HG03066 (cell line): ENCODE results near the gene C1orf52.

Source experiments
- ATAC-seq: cut with Tn5 transposase; IDR thresholded peaks from one replicate; pipeline ENCODE4 v1.9.1; 2021; ENCODE audit warnings: low read depth; ENCODE audit not compliant: unreplicated experiment

Gene C1orf52

DNA sequence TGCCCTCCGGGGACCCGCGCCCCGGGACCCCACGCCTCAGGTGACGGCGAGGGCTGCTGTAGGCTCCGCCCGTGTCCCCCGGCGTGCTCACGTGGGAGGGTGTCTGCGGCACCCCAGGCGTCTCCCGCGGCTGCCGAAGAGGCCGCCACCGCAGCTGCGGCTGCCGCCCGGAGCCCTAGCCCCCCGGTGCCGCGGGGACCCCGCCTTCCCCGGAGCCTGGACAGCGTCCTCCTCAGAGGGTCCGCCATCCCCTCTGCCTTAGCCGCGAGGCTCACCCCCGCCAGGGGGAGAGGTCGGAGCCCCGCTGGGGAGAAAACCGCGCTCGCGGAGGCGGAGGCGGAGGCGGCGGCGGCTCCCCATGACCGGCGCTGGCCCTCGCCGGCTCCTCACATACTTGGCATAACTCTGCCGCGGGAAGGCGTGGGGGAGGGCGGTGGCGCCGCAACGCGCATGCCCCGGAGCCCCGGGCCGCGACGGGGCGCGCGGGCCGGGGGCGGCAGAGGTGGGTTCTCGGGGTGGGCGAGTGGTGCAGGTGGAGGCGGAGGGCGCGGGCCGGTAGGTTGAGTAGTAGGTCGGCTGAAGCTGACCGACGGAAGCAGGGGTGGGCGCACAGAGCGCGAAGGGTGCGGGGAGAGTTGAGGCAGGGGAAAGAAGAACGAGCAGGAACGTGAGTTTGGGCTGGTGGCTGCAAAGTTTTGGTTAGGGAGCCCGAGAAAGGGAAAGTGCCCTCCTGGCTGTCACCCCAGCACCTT is 57.9 kb downstream of the C1orf52 start:
- peak; percentile 41 for ATAC-seq

DNA sequence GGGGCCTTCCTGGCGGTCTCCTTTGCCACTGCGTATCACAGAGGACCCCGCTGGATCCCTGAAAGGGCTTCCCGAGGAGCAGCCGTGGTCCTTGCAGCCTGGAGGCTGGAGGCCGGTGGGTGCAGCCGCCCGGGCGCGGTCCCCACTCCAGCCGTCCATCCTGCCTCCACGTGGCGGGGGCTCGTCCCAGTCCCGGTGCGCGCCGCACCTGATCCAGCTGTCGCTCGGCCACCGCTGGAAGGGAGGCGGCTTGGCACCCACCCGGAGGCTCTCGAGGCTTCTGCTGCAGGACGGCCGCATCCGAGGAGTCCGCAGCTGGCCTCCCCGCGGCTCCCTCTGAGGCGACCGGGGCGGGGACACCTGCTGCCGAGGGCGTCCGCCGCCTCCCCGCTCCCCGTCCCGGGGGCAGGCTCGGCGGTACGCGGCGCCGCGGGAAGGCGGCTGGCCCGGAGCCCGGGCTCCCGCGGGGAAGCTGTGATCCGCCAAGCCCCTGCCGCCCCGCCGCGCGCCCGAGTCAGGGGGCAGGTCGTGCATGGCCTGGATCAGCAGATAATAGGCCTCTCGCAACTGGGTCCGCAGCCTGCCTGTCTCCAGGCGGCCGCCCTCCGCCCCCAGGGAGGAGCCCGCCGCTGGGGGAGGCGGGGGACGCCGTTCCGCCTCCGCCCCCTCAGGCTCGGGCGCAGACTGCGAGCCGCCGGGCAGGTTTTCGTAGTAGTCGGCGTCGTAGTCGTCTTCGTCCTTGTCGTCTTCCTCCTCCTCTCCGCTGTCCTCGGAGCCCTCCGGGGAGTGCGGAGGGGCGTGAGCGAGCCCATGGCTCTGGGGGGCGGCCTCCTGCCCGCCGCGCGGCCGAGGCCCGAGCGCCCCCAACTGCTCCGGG is 58.8 kb downstream of the C1orf52 start, which contains the start of gene SYDE2:
Gene SYDE2 (minus strand): TSS at position 554 of the 877 bp plus-strand sequence. CDS start 20 bp downstream, at position 534.
- peak; percentile 66 for ATAC-seq
